ACC112 (cell line): ENCODE measurements around the gene ANKRD24.
"Not testable (repeated sequence)": the region's sequence is repeated elsewhere in the genome, so short reads cannot be mapped to it uniquely, and the experiment has no call there.

ENCODE experiments used
- H2AFZ ChIP-seq: fragments of 200-600 bp; sonication (generic); one replicate; pipeline ENCODE4 v1.6.0; 2017; ENCODE audit warnings: antibody characterized with exemption, low read length; ENCODE audit not compliant: unreplicated experiment
- H3K27ac ChIP-seq: fragments of 200-600 bp; sonication (generic); 2 replicates; pipeline ENCODE4 v1.5.1; 2014; ENCODE audit warnings: low read depth, mild to moderate bottlenecking, antibody characterized with exemption, low read length, moderate library complexity
- H3K27me3 ChIP-seq: fragments of 200-600 bp; sonication (generic); 2 replicates; pipeline ENCODE4 v1.6.1; 2014; ENCODE audit warnings: mild to moderate bottlenecking, antibody characterized with exemption, low read length, moderate library complexity, mixed read lengths; ENCODE audit not compliant: insufficient read depth
- H3K36me3 ChIP-seq: fragments of 200-600 bp; sonication (generic); 2 replicates; pipeline ENCODE4 v1.6.1; 2016; ENCODE audit warnings: mild to moderate bottlenecking, antibody characterized with exemption, low read length, moderate library complexity, mixed read lengths; ENCODE audit not compliant: insufficient read depth
- H3K4me1 ChIP-seq: fragments of 200-600 bp; sonication (generic); one replicate; pipeline ENCODE4 v1.6.1; 2016; ENCODE audit warnings: low read length, mixed read lengths; ENCODE audit not compliant: insufficient read depth, unreplicated experiment, control insufficient read depth
- H3K4me3 ChIP-seq: fragments of 200-600 bp; sonication (generic); 2 replicates; pipeline ENCODE4 v1.5.1; 2014; ENCODE audit warnings: mild to moderate bottlenecking, low read depth, low read length
- H3K79me2 ChIP-seq: fragments of 200-600 bp; sonication (generic); one replicate; pipeline ENCODE4 v1.6.0; 2016; ENCODE audit warnings: low read length; ENCODE audit not compliant: control insufficient read depth, unreplicated experiment, insufficient read depth

ANKRD24 gene

GRCh38 chr19:4217429-4218264, 35.2 kb downstream of the ANKRD24 start:
- Histone ChIP-seq H2AFZ (no peak overlapping the region), H3K4me1 (no peaks in the 10 kb centered on the region), H3K4me3 (no peak overlapping the region), H3K36me3 (no peaks in the 10 kb centered on the region), H3K27me3 (no peaks in the 10 kb centered on the region), H3K27ac (no peak overlapping the region), H3K79me2 (no peaks in the 10 kb centered on the region)

GRCh38 chr19:4218523-4218922, 36.0 kb downstream of the ANKRD24 start:
- H3K4me1 ChIP-seq, H3K36me3 ChIP-seq, H2AFZ ChIP-seq, H3K27me3 ChIP-seq, H3K4me3 ChIP-seq, H3K27ac ChIP-seq, H3K79me2 ChIP-seq: not testable (repeated sequence)

- H3K27ac ChIP-seq = no peak overlapping the region
- no peaks in the 10 kb centered on the region for H3K36me3 ChIP-seq
- no peak overlapping the region for H2AFZ ChIP-seq
- H3K27me3 ChIP-seq = no peaks in the 10 kb centered on the region
- H3K79me2 ChIP-seq = no peaks in the 10 kb centered on the region
- H3K4me3 ChIP-seq = no peak overlapping the region
- no peaks in the 10 kb centered on the region for H3K4me1 ChIP-seq
Observed at GRCh38 chr19:4220188-4220587, 37.7 kb downstream of the ANKRD24 start.

- no peaks in the 10 kb centered on the region for H3K27me3 ChIP-seq
- H3K27ac ChIP-seq = no peak overlapping the region
- no peaks in the 10 kb centered on the region for H3K79me2 ChIP-seq
- peaks cover 10% of the 10 kb centered on the region for H3K4me1 ChIP-seq
- no peaks in the 10 kb centered on the region for H3K36me3 ChIP-seq
- no peak overlapping the region for H2AFZ ChIP-seq
- no peak overlapping the region for H3K4me3 ChIP-seq
Observed at GRCh38 chr19:4224470-4224869, 42.0 kb downstream of the ANKRD24 start.

- no peaks in the 10 kb centered on the region for H3K36me3 ChIP-seq
- H3K4me3 ChIP-seq = no peak overlapping the region
Observed at GRCh38 chr19:4225885-4226284, 43.4 kb downstream of the ANKRD24 start.

GRCh38 chr19:4227771-4228170, 45.3 kb downstream of the ANKRD24 start:
- Histone ChIP-seq H3K4me3 (no peak overlapping the region), H3K27ac (no peak overlapping the region), H3K27me3 (no peaks in the 10 kb centered on the region), H3K4me1 (peaks cover 12% of the 10 kb centered on the region), H3K79me2 (no peaks in the 10 kb centered on the region), H2AFZ (no peak overlapping the region), H3K36me3 (no peaks in the 10 kb centered on the region)

More at GRCh38 chr19:4225885-4226284, 43.4 kb downstream of the ANKRD24 start:
- Histone ChIP-seq H3K27ac (no peak overlapping the region), H3K27me3 (no peaks in the 10 kb centered on the region), H2AFZ (no peak overlapping the region), H3K79me2 (no peaks in the 10 kb centered on the region), H3K4me1 (peaks cover 12% of the 10 kb centered on the region)

GRCh38 chr19:4228765-4229178, 46.3 kb downstream of the ANKRD24 start:
- H2AFZ ChIP-seq = no peak overlapping the region
- 0 out of 2 replicates have a peak overlapping the region, but pooled peaks have one; percentile 11 for H3K4me3 ChIP-seq
- H3K27me3 ChIP-seq = no peaks in the 10 kb centered on the region
- H3K79me2 ChIP-seq = no peaks in the 10 kb centered on the region
- H3K36me3 ChIP-seq = no peaks in the 10 kb centered on the region
- H3K4me1 ChIP-seq = peaks cover 12% of the 10 kb centered on the region
- H3K27ac ChIP-seq = no peak overlapping the region

- Histone ChIP-seq H3K36me3 (no peaks in the 10 kb centered on the region), H3K4me1 (peaks cover 12% of the 10 kb centered on the region), H2AFZ (no peak within 1 kb of the TSS), H3K27me3 (no peaks in the 10 kb centered on the region), H3K27ac (0 out of 2 replicates have a peak within 1 kb of the TSS, but pooled peaks have one; percentile 0), H3K79me2 (no peaks in the 10 kb centered on the region), H3K4me3 (0 out of 2 replicates have a peak within 1 kb of the TSS, but pooled peaks have one; percentile 11)
Observed at GRCh38 chr19:4229179-4229931, 46.9 kb downstream of the ANKRD24 start, which contains the start of gene EBI3. Gene EBI3, plus strand, starts transcription at chr19:4229523. Its CDS starts 28 bp downstream, at chr19:4229551.

- peaks cover 12% of the 10 kb centered on the region for H3K4me1 ChIP-seq
- H3K4me3 ChIP-seq, H3K27ac ChIP-seq, H3K79me2 ChIP-seq, H2AFZ ChIP-seq, H3K27me3 ChIP-seq, H3K36me3 ChIP-seq: not testable (repeated sequence)
Observed at GRCh38 chr19:4230237-4230636, 47.7 kb downstream of the ANKRD24 start.

- H3K36me3 ChIP-seq = not testable (repeated sequence)
Observed at GRCh38 chr19:4231521-4231920, 49.0 kb downstream of the ANKRD24 start.

More at GRCh38 chr19:4231521-4231920, 49.0 kb downstream of the ANKRD24 start:
- not testable (repeated sequence) for H3K27ac ChIP-seq, H2AFZ ChIP-seq, H3K27me3 ChIP-seq, H3K4me3 ChIP-seq, H3K79me2 ChIP-seq
- H3K4me1 ChIP-seq = peaks cover 12% of the 10 kb centered on the region
